Measurements from ENCODE around the gene CEBPZOS.
A peak's percentile ranks its signal among the peaks of the same experiment; 100 is the strongest.

Gene CEBPZOS

GRCh38 chr2:37228788-37229187 lies 32.5 kb downstream of the CEBPZOS start:
- no peak overlapping the region for H3K27ac ChIP-seq
- no peak for TF ChIP-seq CTCF (conservative IDR thresholded peaks at IDR 0.05)

- H3K27ac ChIP-seq: peak overlapping the region; percentile 91
- no peak for TF ChIP-seq CTCF (conservative IDR thresholded peaks at IDR 0.05)
These were observed 34.3 kb downstream of the CEBPZOS start for GRCh38 chr2:37230581-37230980.

- peak within 1 kb of the TSS; percentile 91 for H3K27ac ChIP-seq
- no peak for TF ChIP-seq CTCF (conservative IDR thresholded peaks at IDR 0.05)
These were observed 35.2 kb downstream of the CEBPZOS start, which contains the start of the genes CEBPZ and NDUFAF7 for GRCh38 chr2:37231241-37232130. TSS of gene CEBPZ (minus strand) at chr2:37231596. CDS start at chr2:37231567, 29 bp downstream. TSS of gene NDUFAF7 (plus strand) at chr2:37231658. CDS start at chr2:37231706, 48 bp downstream.

GRCh38 chr2:37232131-37232933 lies 36.0 kb downstream of the CEBPZOS start:
- peak overlapping the region; percentile 91 for H3K27ac ChIP-seq
- TF ChIP-seq CTCF (conservative IDR thresholded peaks at IDR 0.05): no peak

GRCh38 chr2:37243435-37243834 lies 47.1 kb downstream of the CEBPZOS start:
- no peak for TF ChIP-seq CTCF (conservative IDR thresholded peaks at IDR 0.05)
- no peak overlapping the region for H3K27ac ChIP-seq

GRCh38 chr2:37244017-37244416 lies 47.7 kb downstream of the CEBPZOS start:
- TF ChIP-seq CTCF (conservative IDR thresholded peaks at IDR 0.05): no peak
- no peak overlapping the region for H3K27ac ChIP-seq

GRCh38 chr2:37244755-37245154 lies 48.5 kb downstream of the CEBPZOS start:
- TF ChIP-seq CTCF (conservative IDR thresholded peaks at IDR 0.05): no peak
- no peak overlapping the region for H3K27ac ChIP-seq

All from VCaP (cell line).